ENCODE data around the gene SYTL2. TPM values are rescaled to one million over a fixed set of nuclear protein-coding genes. Genes with fewer than 3 reads are reported as not detected.

The SYTL2 gene
- total RNA-seq, 1 donor from 2014 or later: 25.7 TPM

DNA sequence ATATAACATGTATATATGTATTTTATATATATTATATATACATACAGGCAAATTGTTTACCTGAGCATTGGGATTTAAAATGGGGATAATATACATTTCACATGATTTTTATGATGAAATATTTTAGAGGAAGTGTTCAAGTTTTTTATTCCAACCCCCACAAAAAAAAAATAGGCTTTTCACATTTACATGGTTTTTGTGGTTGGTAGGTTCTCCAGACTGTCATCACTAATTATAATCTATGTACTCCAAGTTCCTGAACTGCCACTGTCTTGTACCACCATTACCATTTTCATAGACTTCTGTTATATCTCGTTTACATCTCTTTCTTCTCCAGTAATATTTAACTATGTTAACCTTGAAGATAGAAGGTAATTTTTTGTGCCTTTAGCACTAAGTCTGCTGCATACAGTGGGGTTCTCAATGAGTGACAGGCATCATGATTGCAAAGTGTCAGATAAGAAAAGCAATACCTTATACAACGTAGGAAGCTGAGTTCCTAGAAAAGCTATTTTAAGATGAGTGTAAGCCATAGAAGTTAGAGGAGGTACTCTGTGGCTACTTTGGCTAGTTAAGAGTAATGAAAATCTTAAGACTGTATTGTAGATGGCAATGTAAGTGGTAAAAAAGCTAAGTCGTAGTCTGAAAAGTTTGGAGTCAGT lies 158.0 kb downstream of the SYTL2 start:
- no peak for DNase-seq (ENCODE audit: low read depth)
- no peak overlapping the region for H3K4me3 ChIP-seq (ENCODE audit: low read depth, low read length)
- TF ChIP-seq, protein P1, sequence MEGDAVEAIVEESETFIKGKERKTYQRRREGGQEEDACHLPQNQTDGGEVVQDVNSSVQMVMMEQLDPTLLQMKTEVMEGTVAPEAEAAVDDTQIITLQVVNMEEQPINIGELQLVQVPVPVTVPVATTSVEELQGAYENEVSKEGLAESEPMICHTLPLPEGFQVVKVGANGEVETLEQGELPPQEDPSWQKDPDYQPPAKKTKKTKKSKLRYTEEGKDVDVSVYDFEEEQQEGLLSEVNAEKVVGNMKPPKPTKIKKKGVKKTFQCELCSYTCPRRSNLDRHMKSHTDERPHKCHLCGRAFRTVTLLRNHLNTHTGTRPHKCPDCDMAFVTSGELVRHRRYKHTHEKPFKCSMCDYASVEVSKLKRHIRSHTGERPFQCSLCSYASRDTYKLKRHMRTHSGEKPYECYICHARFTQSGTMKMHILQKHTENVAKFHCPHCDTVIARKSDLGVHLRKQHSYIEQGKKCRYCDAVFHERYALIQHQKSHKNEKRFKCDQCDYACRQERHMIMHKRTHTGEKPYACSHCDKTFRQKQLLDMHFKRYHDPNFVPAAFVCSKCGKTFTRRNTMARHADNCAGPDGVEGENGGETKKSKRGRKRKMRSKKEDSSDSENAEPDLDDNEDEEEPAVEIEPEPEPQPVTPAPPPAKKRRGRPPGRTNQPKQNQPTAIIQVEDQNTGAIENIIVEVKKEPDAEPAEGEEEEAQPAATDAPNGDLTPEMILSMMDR (conservative IDR thresholded peaks at IDR 0.05; ENCODE audit: low read depth, low read length): no peak

DNA sequence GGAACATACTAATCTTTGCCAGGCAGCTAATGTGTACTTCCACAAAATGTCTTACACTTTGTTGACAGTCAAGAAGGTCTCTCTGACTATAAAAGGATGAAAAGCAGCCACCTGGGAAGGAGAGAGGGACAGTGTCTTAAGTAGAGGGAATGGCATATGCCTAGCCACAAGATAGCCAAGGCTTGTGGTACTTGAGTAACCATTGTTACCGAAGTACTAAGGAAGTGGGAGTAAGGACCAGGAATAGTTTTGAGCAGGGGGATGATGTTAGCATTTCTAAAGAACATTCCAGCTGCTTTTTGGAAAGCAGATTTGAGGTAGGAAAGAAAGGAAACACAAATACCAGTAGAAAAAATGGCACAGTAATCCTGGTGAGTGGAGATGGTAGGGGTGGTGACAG lies 159.8 kb downstream of the SYTL2 start:
- TF ChIP-seq, protein P1 (conservative IDR thresholded peaks at IDR 0.05; ENCODE audit: low read depth, low read length): no peak
- H3K4me3 ChIP-seq (ENCODE audit: low read depth, low read length): no peak overlapping the region
- no peak for DNase-seq (ENCODE audit: low read depth)

- TF ChIP-seq, protein P1 (conservative IDR thresholded peaks at IDR 0.05; ENCODE audit: low read depth, low read length): no peak
- no peak for DNase-seq (ENCODE audit: low read depth)
- peak within 1 kb of the TSS; percentile 78 for H3K4me3 ChIP-seq (ENCODE audit: low read depth, low read length)
Measured at GRCh38 chr11:85647604-85648299, 163.2 kb downstream of the SYTL2 start, which contains the start of gene TMEM126A. TMEM126A (plus strand) TSS chr11:85647967; CDS start chr11:85650256, 2,289 bp downstream.

DNA sequence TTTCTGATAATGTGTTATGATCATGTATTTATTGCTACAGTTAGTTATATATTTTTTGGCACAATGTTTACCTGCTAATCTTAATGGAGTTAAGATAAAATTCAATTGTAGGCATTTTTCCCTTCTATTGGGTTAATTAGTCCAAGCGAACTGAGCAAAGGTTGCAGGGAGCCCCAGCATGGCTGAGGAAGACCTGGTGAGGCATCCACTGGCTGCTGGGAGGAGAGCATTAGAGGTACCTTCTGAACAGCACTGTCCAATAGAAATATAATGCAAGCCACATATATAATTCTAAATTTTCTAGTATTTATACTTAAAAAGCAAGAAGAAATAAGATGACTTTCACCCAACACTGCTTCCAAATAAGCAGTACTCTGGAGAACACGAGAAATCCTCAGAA lies 163.9 kb downstream of the SYTL2 start:
- DNase-seq (ENCODE audit: low read depth): no peak
- TF ChIP-seq, protein P1 (conservative IDR thresholded peaks at IDR 0.05; ENCODE audit: low read depth, low read length): no peak
- H3K4me3 ChIP-seq (ENCODE audit: low read depth, low read length): peak overlapping the region; percentile 78

Other genes with a start within 250 kb of the SYTL2 start
- 0.17 and 0.58 TPM in 2 replicates for gene DLG2, start 183.8 kb downstream of the SYTL2 start, total RNA-seq
- gene TMEM126B, start 182.5 kb downstream of the SYTL2 start, total RNA-seq: 68.8 and 86.8 TPM in 2 replicates
- 24.3 and 24.6 TPM in 2 replicates for gene TMEM126A, start 163.2 kb downstream of the SYTL2 start, total RNA-seq
- gene CREBZF, start 146.0 kb downstream of the SYTL2 start, total RNA-seq: 20.6 and 24.7 TPM in 2 replicates
- 0.51 TPM in 1 of 2 replicates, not detected in the other for gene CCDC89, start 124.9 kb downstream of the SYTL2 start, total RNA-seq
- gene CCDC83, start 44.2 kb upstream of the SYTL2 start, total RNA-seq: not detected in 2 replicates

Data from epithelial cell of proximal tubule (primary cell).